Peyer's patch (tissue), 4 donors: ENCODE measurements around the gene HES5.

Source experiments
- POLR2A ChIP-seq, 2 donors: fragments of 450-650 bp; IDR thresholded peaks; one replicate each; pipeline ENCODE4 v1.5.1; 2017; ENCODE audit warnings: antibody characterized with exemption in 2 of 2, mild to moderate bottlenecking in 2 of 2, moderate library complexity in 2 of 2
- TF ChIP-seq, protein P1 (sequence below), 6 experiments: fragments of 450-650 bp in 4 of 6; fragments of 200-600 bp in 2 of 6; sonication (generic) in 1 of 6; IDR thresholded peaks; one replicate each; pipeline ENCODE4 v1.5.1; 2017 to 2019; ENCODE audit warnings: antibody characterized with exemption in 6 of 6, mild to moderate bottlenecking in 3 of 6, moderate library complexity in 1 of 6

DNA sequence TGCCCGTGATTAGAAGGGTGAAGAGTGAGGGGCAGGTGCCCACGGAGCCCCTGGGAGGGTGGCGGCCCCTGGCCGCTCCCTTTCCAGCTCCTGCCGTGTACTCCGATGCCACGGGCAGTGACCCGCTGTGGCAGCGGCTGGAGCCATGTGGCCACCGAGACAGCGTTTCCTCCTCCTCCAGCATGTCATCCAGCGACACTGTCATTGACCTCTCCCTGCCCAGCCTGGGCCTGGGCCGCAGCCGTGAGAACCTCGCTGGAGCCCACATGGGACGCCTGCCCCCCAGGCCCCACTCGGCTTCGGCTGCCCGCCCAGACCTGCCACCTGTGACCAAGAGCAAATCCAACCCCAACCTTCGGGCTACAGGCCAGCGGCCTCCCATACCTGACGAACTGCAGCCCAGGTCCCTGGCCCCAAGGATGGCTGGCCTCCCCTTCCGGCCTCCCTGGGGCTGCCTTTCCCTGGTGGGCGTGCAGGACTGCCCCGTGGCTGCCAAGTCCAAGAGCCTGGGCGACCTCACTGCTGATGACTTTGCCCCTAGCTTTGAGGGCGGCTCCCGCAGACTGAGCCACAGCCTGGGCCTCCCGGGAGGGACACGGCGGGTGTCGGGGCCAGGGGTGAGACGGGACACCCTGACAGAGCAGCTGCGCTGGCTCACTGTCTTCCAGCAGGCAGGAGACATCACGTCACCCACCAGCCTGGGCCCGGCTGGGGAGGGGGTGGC lies 25.7 kb downstream of the HES5 start:
- TF ChIP-seq, protein P1, sequence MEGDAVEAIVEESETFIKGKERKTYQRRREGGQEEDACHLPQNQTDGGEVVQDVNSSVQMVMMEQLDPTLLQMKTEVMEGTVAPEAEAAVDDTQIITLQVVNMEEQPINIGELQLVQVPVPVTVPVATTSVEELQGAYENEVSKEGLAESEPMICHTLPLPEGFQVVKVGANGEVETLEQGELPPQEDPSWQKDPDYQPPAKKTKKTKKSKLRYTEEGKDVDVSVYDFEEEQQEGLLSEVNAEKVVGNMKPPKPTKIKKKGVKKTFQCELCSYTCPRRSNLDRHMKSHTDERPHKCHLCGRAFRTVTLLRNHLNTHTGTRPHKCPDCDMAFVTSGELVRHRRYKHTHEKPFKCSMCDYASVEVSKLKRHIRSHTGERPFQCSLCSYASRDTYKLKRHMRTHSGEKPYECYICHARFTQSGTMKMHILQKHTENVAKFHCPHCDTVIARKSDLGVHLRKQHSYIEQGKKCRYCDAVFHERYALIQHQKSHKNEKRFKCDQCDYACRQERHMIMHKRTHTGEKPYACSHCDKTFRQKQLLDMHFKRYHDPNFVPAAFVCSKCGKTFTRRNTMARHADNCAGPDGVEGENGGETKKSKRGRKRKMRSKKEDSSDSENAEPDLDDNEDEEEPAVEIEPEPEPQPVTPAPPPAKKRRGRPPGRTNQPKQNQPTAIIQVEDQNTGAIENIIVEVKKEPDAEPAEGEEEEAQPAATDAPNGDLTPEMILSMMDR (IDR thresholded peaks at IDR 0.05) = no peak
- TF ChIP-seq POLR2A (IDR thresholded peaks at IDR 0.05) = no peak
